Stimulated activated naive B cell treated with anti-CD40 and anti-IgM and Interleukin-4, amounts not matched to agents 10 μg/mL and 1 μg/mL and 100 μg/mL, for 72 hours (primary cell): ENCODE data around the gene B4GALNT1.

Source experiments
- ATAC-seq, 2 donors: fragments of 150-1000 bp; cut with Tn5 transposase; replicated peaks; 2 replicates each; pipeline ENCODE4 v1.10.0; 2021; ENCODE audit warnings: moderate library complexity in 1 of 2
- DNase-seq: peaks from one replicate; pipeline ENCODE4 v3.0.0; 2021
- H3K27ac Mint-ChIP-seq: one replicate; pipeline ENCODE4 v1.8.0; 2022; ENCODE audit warnings: mild to moderate bottlenecking, mixed read lengths
- H3K27me3 Mint-ChIP-seq, 2 donors: one replicate each; pipeline ENCODE4 v1.8.0; 2022; ENCODE audit warnings: mixed read lengths in 2 of 2
- H3K36me3 Mint-ChIP-seq, 2 donors: one replicate each; pipeline ENCODE4 v1.8.0; 2022; ENCODE audit warnings: mixed read lengths in 2 of 2, mild to moderate bottlenecking in 1 of 2
- H3K4me1 Mint-ChIP-seq, 2 donors: one replicate each; pipeline ENCODE4 v1.8.0; 2022; ENCODE audit warnings: mixed read lengths in 2 of 2, mild to moderate bottlenecking in 1 of 2
- H3K4me3 Mint-ChIP-seq, 2 donors: one replicate each; pipeline ENCODE4 v1.8.0; 2022; ENCODE audit warnings: mild to moderate bottlenecking in 2 of 2, mixed read lengths in 2 of 2, moderate library complexity in 1 of 2
- H3K9me3 Mint-ChIP-seq, 2 donors: one replicate each; pipeline ENCODE4 v1.8.0; 2022; ENCODE audit warnings: mixed read lengths in 2 of 2, mild to moderate bottlenecking in 1 of 2

The B4GALNT1 gene

GRCh38 chr12:57611827-57612710 is 20.9 kb downstream of the B4GALNT1 start:
- H3K36me3 Mint-ChIP-seq = no peaks in the 10 kb centered on the region
- peaks cover 29 to 48% of the 10 kb centered on the region in 2 donors for H3K4me1 Mint-ChIP-seq
- H3K27me3 Mint-ChIP-seq = peaks cover 64 to 67% of the 10 kb centered on the region in 2 donors
- H3K9me3 Mint-ChIP-seq = no peaks in the 10 kb centered on the region
- no peak for ATAC-seq
- H3K4me3 Mint-ChIP-seq = peak overlapping the region in 1 of 2 donors; percentile 36
- no peak for DNase-seq
- no peak overlapping the region for H3K27ac Mint-ChIP-seq

- ATAC-seq (peak; percentile 28 to 38), DNase-seq (no peak)
- Mint-ChIP-seq H3K27ac (peak within 1 kb of the TSS; percentile 56), H3K36me3 (no peaks in the 10 kb centered on the region), H3K4me1 (peaks cover 29 to 48% of the 10 kb centered on the region in 2 donors), H3K27me3 (peaks cover 61 to 65% of the 10 kb centered on the region in 2 donors), H3K9me3 (no peaks in the 10 kb centered on the region), H3K4me3 (peak within 1 kb of the TSS; percentile 76 to 81)
These were observed 21.7 kb downstream of the B4GALNT1 start, which contains the start of gene ARHGEF25 for GRCh38 chr12:57611108-57611826. Gene ARHGEF25 (plus strand): TSS chr12:57611435. CDS start chr12:57611895, 460 bp downstream.

DNA sequence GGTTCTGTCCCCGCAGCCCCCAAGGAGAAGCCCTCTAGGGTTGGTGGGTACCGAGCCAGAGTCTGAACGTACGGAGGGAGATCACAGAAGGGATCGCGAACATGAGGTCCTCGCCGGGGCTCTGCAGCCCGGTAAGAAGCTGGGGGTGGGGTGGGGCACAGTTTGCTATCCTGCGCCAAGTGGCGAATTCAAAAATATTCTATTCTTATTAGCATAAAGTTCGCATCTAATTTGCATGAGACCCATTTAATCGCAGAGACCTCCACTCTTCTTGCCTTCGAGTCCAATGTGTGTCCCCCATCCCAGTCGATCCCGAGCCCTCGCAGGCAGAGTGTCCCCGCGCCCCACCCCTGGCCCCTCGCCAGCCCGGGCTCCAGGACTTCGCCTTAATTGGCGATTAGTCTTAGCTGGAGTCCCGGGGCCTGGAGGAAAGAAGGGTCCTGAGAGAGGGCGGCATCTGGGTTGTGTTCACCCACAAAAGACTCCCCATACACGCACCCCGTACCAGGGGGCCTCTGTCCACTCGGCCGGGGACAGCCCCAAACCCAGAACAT is 22.4 kb downstream of the B4GALNT1 start:
- H3K4me3 Mint-ChIP-seq = peak overlapping the region; percentile 76 to 81
- peaks cover 61 to 65% of the 10 kb centered on the region in 2 donors for H3K27me3 Mint-ChIP-seq
- H3K36me3 Mint-ChIP-seq = no peaks in the 10 kb centered on the region
- peaks cover 25 to 45% of the 10 kb centered on the region in 2 donors for H3K4me1 Mint-ChIP-seq
- no peak for DNase-seq
- peak overlapping the region; percentile 56 for H3K27ac Mint-ChIP-seq
- H3K9me3 Mint-ChIP-seq = no peaks in the 10 kb centered on the region
- no peak for ATAC-seq

- H3K27me3 Mint-ChIP-seq = peaks cover 62 to 65% of the 10 kb centered on the region in 2 donors
- DNase-seq = no peak
- peak overlapping the region; percentile 76 to 81 for H3K4me3 Mint-ChIP-seq
- no peak for ATAC-seq
- H3K9me3 Mint-ChIP-seq = no peaks in the 10 kb centered on the region
- no peaks in the 10 kb centered on the region for H3K36me3 Mint-ChIP-seq
- H3K4me1 Mint-ChIP-seq = peaks cover 19 to 45% of the 10 kb centered on the region in 2 donors
- H3K27ac Mint-ChIP-seq = no peak overlapping the region
These were observed 23.0 kb downstream of the B4GALNT1 start for GRCh38 chr12:57609781-57610553.

DNA sequence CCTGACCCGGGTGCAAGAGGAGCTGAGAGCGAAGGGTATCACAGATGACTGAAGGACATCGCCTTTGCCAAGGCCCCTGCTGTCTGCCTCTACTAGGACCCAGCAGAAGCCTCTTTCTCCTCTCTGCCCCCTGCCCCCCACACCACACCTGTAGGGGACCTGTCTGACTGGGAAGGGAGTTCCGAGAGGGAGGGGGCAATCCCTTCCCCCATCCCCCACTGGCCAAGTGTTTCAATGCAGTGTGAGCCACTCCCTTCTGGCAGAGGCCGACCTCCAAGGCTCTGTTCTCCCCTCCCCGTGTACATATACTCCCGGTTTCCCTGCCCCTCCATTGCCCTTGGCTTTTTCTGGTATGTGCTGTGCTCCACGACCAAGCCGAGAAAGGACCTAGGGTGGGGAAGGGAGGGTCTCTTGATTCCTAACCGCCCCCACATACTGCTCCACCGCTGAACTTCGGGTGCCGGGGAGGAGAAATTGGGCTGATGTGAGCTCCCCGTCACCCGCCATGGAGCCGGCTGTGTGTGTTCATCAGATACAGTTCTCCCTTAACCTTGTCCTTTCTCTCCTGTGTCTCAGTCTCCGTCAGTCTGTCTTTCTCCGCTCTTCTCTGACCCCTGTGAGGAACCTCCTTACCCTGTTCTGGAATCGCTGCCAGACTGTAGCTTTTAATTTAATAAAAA is 23.8 kb downstream of the B4GALNT1 start:
- Mint-ChIP-seq H3K9me3 (no peaks in the 10 kb centered on the region), H3K36me3 (no peaks in the 10 kb centered on the region), H3K27me3 (peaks cover 66 to 69% of the 10 kb centered on the region in 2 donors), H3K4me1 (peaks cover 13 to 45% of the 10 kb centered on the region in 2 donors), H3K27ac (no peak overlapping the region), H3K4me3 (no peak overlapping the region)
- DNase-seq = no peak
- ATAC-seq = no peak

GRCh38 chr12:57607958-57608663 is 24.9 kb downstream of the B4GALNT1 start:
- Mint-ChIP-seq H3K4me1 (peaks cover 6 to 42% of the 10 kb centered on the region in 2 donors), H3K4me3 (no peak overlapping the region), H3K36me3 (no peaks in the 10 kb centered on the region), H3K9me3 (no peaks in the 10 kb centered on the region), H3K27me3 (peaks cover 64 to 73% of the 10 kb centered on the region in 2 donors), H3K27ac (no peak overlapping the region)
- no peak for DNase-seq
- no peak for ATAC-seq

DNA sequence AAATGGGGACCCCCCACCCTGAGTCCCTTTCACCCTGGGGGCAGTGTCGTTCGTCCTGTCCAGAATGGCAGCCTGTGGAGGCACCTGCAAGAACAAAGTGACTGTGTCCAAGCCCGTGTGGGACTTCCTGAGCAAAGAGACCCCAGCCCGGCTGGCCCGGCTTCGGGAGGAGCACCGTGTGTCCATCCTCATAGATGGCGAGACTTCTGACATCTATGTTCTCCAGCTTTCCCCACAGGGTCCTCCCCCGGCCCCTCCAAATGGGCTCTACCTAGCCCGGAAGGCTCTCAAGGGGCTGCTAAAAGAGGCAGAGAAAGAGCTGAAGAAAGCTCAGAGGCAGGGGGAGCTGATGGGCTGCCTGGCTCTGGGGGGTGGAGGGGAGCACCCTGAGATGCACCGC is 26.2 kb downstream of the B4GALNT1 start:
- H3K9me3 Mint-ChIP-seq = no peaks in the 10 kb centered on the region
- DNase-seq (no peak), ATAC-seq (no peak)
- H3K27ac Mint-ChIP-seq = no peak overlapping the region
- H3K4me3 Mint-ChIP-seq = no peak overlapping the region
- peaks cover 57 to 63% of the 10 kb centered on the region in 2 donors for H3K27me3 Mint-ChIP-seq
- H3K4me1 Mint-ChIP-seq = peaks cover 5 to 35% of the 10 kb centered on the region in 2 donors
- peaks cover 9 to 12% of the 10 kb centered on the region in 2 donors for H3K36me3 Mint-ChIP-seq

DNA sequence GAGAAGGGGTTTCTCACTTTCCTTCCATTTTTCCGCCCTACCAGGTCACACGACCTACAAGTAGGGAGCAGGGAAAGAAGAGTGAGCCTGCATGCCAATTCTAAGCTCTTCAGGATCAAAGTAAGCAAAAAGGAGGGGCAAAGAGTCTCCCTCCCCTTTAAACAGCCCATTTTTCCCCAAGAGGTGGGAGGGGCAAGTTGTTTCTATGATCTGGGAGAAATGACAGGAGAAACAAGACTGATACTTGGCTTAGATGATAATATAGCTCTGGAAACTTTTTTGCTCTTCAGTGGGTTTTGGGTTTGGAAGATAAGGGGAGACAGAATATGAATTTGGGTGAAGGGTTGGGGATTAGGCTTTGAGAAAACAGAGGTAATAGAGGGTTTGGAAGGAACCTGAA is 26.6 kb downstream of the B4GALNT1 start:
- Mint-ChIP-seq H3K4me3 (no peak overlapping the region), H3K27ac (no peak overlapping the region)

GRCh38 chr12:57605811-57606311 is 27.1 kb downstream of the B4GALNT1 start:
- peaks cover 54 to 60% of the 10 kb centered on the region in 2 donors for H3K27me3 Mint-ChIP-seq
- peaks cover 4 to 32% of the 10 kb centered on the region in 2 donors for H3K4me1 Mint-ChIP-seq
- no peak overlapping the region for H3K4me3 Mint-ChIP-seq
- no peaks in the 10 kb centered on the region for H3K9me3 Mint-ChIP-seq
- no peak for ATAC-seq
- peak overlapping the region; percentile 37 for H3K27ac Mint-ChIP-seq
- H3K36me3 Mint-ChIP-seq = peaks cover 19 to 21% of the 10 kb centered on the region in 2 donors
- no peak for DNase-seq

More for the DNA sequence above, 26.6 kb downstream of the B4GALNT1 start:
- H3K27me3 Mint-ChIP-seq = peaks cover 57 to 63% of the 10 kb centered on the region in 2 donors
- H3K9me3 Mint-ChIP-seq = no peaks in the 10 kb centered on the region
- ATAC-seq (no peak), DNase-seq (no peak)
- H3K4me1 Mint-ChIP-seq = peaks cover 5 to 35% of the 10 kb centered on the region in 2 donors
- peaks cover 13 to 16% of the 10 kb centered on the region in 2 donors for H3K36me3 Mint-ChIP-seq

GRCh38 chr12:57604992-57605810 is 27.8 kb downstream of the B4GALNT1 start:
- peaks cover 1 to 25% of the 10 kb centered on the region in 2 donors for H3K4me1 Mint-ChIP-seq
- H3K27me3 Mint-ChIP-seq = peaks cover 48 to 53% of the 10 kb centered on the region in 2 donors
- ATAC-seq = peak; percentile 42 to 47
- DNase-seq = no peak
- H3K9me3 Mint-ChIP-seq = no peaks in the 10 kb centered on the region
- H3K4me3 Mint-ChIP-seq = peak overlapping the region; percentile 81 to 84
- H3K36me3 Mint-ChIP-seq = peaks cover 24 to 27% of the 10 kb centered on the region in 2 donors
- peak overlapping the region; percentile 15 for H3K27ac Mint-ChIP-seq

- peaks cover 41 to 46% of the 10 kb centered on the region in 2 donors for H3K27me3 Mint-ChIP-seq
- H3K9me3 Mint-ChIP-seq = no peaks in the 10 kb centered on the region
- H3K4me1 Mint-ChIP-seq = peaks cover 1 to 24% of the 10 kb centered on the region in 2 donors
- peak; percentile 66 for ATAC-seq
- peak within 1 kb of the TSS; percentile 81 to 84 for H3K4me3 Mint-ChIP-seq
- peak within 1 kb of the TSS; percentile 75 for H3K27ac Mint-ChIP-seq
- H3K36me3 Mint-ChIP-seq = peaks cover 31 to 34% of the 10 kb centered on the region in 2 donors
- DNase-seq = no peak
These were observed 28.5 kb downstream of the B4GALNT1 start, which contains the start of gene DTX3 for GRCh38 chr12:57604454-57604991. Gene DTX3 (plus strand): TSS chr12:57604824. CDS start chr12:57606518, 1,694 bp downstream.
